ENCODE data around the gene MIA3. TPM values are rescaled to one million over a fixed set of nuclear protein-coding genes. Genes with fewer than 3 reads are reported as not detected.

Gene MIA3
- total RNA-seq, 4 donors from 2014 or later: 44.9 to 62.4 (median 50.0) TPM

- no peak for TF ChIP-seq CTCF (IDR thresholded peaks at IDR 0.05; ENCODE audit: low read depth)
These were observed 88.9 kb downstream of the MIA3 start for GRCh38 chr1:222706815-222707214.

GRCh38 chr1:222709700-222710153, 91.8 kb downstream of the MIA3 start:
- no peak for TF ChIP-seq CTCF (IDR thresholded peaks at IDR 0.05; ENCODE audit: low read depth)

- no peak for TF ChIP-seq CTCF (IDR thresholded peaks at IDR 0.05; ENCODE audit: low read depth)
These were observed 93.7 kb downstream of the MIA3 start for GRCh38 chr1:222711319-222712252.

DNA sequence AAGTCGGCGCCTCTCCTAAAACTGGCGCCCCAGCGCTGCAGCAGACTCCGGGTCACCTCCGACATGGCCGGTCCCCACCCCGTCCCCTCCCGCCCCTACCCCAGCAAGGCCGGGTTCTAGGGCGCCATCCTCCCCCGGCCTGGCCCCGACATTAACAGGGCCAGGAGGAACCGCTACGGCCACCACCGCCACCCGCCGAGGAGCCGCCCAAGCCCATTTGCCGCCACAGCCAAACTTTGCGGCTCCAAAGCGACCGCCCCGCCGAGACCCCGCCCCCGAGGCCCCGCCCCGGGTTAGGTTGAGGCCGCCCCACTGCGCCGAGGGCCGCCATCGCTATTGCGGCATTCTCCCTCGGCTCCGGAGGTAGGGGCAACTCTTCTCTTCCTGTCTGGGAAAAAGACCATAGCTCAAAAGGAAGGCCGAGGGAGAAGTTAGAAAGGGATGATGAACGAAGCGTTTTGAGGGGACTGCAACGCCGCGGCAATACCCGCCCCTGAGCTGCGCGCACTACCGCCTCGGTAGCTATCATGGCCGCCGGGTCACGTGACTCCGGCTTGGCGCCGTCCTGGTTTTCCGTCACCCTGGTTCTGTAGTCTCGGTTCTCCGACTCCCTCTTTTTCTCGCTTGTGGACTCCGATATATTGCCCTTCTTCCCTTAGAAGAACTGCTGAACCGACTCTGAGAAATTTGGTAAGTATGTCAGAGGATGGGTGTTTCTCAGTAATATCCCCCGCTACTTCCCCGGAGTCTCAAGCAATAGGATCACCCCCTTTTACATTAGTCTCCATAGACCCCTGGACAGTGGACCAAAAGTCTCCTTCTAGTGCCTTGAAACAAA, 94.6 kb downstream of the MIA3 start, which contains the start of the genes AIDA and BROX:
Gene AIDA, minus strand, starts transcription at position 239 of the 838 bp plus-strand sequence. Its CDS starts 174 bp downstream, at position 65.
Gene BROX, plus strand, starts transcription at position 312 of the 838 bp plus-strand sequence. CDS start 3,136 bp downstream, outside the sequence.
- no peak for TF ChIP-seq CTCF (IDR thresholded peaks at IDR 0.05; ENCODE audit: low read depth)

GRCh38 chr1:222713091-222713961, 95.4 kb downstream of the MIA3 start:
- TF ChIP-seq CTCF (IDR thresholded peaks at IDR 0.05; ENCODE audit: low read depth): no peak

DNA sequence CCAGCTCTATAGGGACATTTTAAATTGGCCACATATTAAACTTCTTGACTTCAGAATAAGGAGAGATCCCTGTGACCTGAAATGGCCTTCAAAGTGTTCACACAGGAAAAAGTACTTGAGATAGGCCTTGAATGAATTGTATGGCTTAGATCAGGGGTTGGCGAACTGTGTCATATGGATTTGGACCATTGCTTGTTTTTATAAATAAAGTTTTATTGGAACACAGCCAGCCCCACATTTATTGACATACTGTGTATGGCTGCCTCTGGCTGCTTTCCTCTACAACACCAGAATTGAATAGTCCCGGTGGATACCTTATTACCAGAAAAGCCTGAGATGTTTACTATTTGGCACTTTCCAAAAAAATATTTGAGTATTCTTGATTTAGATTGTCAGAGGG, 98.5 kb downstream of the MIA3 start:
- TF ChIP-seq CTCF (IDR thresholded peaks at IDR 0.05; ENCODE audit: low read depth): no peak

Other genes starting within 250 kb of the MIA3 start
- not detected for gene HHIPL2, start 70.0 kb upstream of the MIA3 start, total RNA-seq
- 1 to 10 TPM; 5.1 to 8.9 (median 7.3) TPM for gene TAF1A, start 28.2 kb upstream of the MIA3 start, total RNA-seq
- 100 to 1,000 TPM; 107 to 147 (median 112) TPM for gene AIDA, start 94.4 kb downstream of the MIA3 start, total RNA-seq
- gene BROX, start 94.5 kb downstream of the MIA3 start, total RNA-seq: 10 to 100 TPM; 34.1 to 65.4 (median 57.8) TPM
- 1 to 10 TPM in 2 of 4 donors, under 1 TPM in 2; 0.82 to 1.8 (median 1.1) TPM for gene FAM177B, start 119.1 kb downstream of the MIA3 start, total RNA-seq
- 10 to 100 TPM in 1 of 4 donors, 1 to 10 TPM in 3; 4.0 to 19.2 (median 8.4) TPM for gene DISP1, start 196.9 kb downstream of the MIA3 start, total RNA-seq

Data from subcutaneous adipose tissue (tissue), 4 donors.